GM21528 (cell line): ENCODE data around the gene LRRC36.

Source experiments
- ATAC-seq: cut with Tn5 transposase; IDR thresholded peaks from one replicate; pipeline ENCODE4 v1.9.1; 2021; ENCODE audit warnings: mild to moderate bottlenecking, moderate library complexity; ENCODE audit not compliant: unreplicated experiment, low FRiP score

LRRC36 gene

GRCh38 chr16:67419931-67420330, 93.3 kb downstream of the LRRC36 start:
- no peak for ATAC-seq

- no peak for ATAC-seq
Measured at GRCh38 chr16:67421030-67421429, 94.4 kb downstream of the LRRC36 start.

GRCh38 chr16:67423015-67423414, 96.4 kb downstream of the LRRC36 start:
- no peak for ATAC-seq

- no peak for ATAC-seq
Measured at GRCh38 chr16:67423611-67424260, 97.1 kb downstream of the LRRC36 start.

- no peak for ATAC-seq
Measured at GRCh38 chr16:67424261-67424615, 97.6 kb downstream of the LRRC36 start.

- no peak for ATAC-seq
Measured at GRCh38 chr16:67425061-67425460, 98.4 kb downstream of the LRRC36 start.

GRCh38 chr16:67425580-67425979, 99.0 kb downstream of the LRRC36 start:
- ATAC-seq: no peak

- ATAC-seq: no peak
Measured at GRCh38 chr16:67426022-67426421, 99.4 kb downstream of the LRRC36 start.

GRCh38 chr16:67426950-67427349, 100.3 kb downstream of the LRRC36 start:
- ATAC-seq: no peak

- no peak for ATAC-seq
Measured at GRCh38 chr16:67428146-67428731, 101.6 kb downstream of the LRRC36 start.

- ATAC-seq: no peak
Measured at GRCh38 chr16:67429053-67429798, 102.6 kb downstream of the LRRC36 start.

- no peak for ATAC-seq
Measured at GRCh38 chr16:67429799-67430503, 103.3 kb downstream of the LRRC36 start.

GRCh38 chr16:67430504-67430976, 103.9 kb downstream of the LRRC36 start:
- ATAC-seq: no peak

- ATAC-seq: no peak
Measured at GRCh38 chr16:67430977-67431774, 104.6 kb downstream of the LRRC36 start, which contains the start of gene HSD11B2. Gene HSD11B2, plus strand, starts transcription at chr16:67431121. Its CDS starts 128 bp downstream, at chr16:67431249.

- ATAC-seq: no peak
Measured at GRCh38 chr16:67431775-67432505, 105.3 kb downstream of the LRRC36 start.

- no peak for ATAC-seq
Measured at GRCh38 chr16:67432506-67432890, 105.9 kb downstream of the LRRC36 start.

- no peak for ATAC-seq
Measured at GRCh38 chr16:67433131-67433719, 106.6 kb downstream of the LRRC36 start.
